Erythroblast (primary cell): Measurements from ENCODE around the gene SCYGR8.

Experiments used
- GATA1 ChIP-seq: IDR thresholded peaks from 2 replicates; pipeline ENCODE4 v1.6.1; 2011; ENCODE audit warnings: low read depth, mild to moderate bottlenecking, control low read depth, low read length, moderate library complexity
- POLR2A ChIP-seq: IDR thresholded peaks from 2 replicates; pipeline ENCODE4 v1.6.1; 2011; ENCODE audit warnings: mild to moderate bottlenecking, low read length

DNA sequence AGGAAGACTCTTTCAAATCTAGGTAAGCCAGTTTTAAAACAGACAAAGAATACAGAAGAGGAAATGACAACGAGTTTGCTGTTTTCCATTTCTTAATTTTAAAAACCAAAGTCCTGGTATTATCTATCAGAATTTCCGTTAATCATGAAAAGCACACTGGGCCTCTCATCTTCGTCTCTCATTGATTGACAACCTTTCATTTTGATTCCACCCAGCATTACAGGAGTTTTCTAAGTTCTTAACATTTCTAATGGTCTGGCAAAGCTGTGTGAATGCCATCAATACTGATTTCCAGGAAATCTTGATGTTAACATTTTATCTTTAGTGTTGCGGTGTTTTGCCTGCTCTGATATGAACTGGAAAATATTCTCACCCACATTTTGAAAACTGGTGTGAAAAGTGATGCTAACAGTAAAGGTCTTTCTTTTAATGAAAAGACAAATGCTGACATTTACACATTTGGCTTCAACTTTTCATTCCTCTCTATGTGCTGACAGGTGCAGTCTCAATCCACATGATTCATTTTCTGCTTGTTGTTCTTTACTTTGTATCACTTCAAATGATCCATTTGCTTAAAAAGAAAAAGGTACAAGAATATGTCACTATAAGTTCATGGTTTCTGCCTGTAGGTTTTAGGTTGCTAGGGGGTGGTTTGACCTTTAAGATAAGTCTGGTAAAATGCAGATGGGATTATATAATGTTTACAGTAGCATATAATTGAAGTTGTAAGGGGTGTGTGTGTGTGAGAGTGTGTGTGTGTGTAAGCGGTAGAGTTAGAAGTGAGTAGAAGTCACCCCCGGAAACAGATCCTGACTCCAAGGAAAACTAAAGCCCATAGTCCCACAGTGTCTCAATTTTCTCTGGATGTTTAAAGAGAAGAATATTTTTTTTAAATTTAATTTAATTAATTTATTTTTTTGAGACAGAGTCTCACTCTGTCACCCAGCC is 29.5 kb downstream of the SCYGR8 start:
- TF ChIP-seq POLR2A (no peak), GATA1 (no peak)
